GM21528 (cell line): ENCODE data around the gene LIMCH1.
"Not testable (repeated sequence)": the region's sequence is repeated elsewhere in the genome, so short reads cannot be mapped to it uniquely, and the experiment has no call there.

ENCODE experiments used
- ATAC-seq: cut with Tn5 transposase; IDR thresholded peaks from one replicate; pipeline ENCODE4 v1.9.1; 2021; ENCODE audit warnings: mild to moderate bottlenecking, moderate library complexity; ENCODE audit not compliant: unreplicated experiment, low FRiP score

Gene LIMCH1

GRCh38 chr4:41714364-41715000 lies 176.5 kb downstream of the LIMCH1 start:
- no peak for ATAC-seq

- ATAC-seq = no peak
Observed at GRCh38 chr4:41715155-41715554, 177.2 kb downstream of the LIMCH1 start.

GRCh38 chr4:41718907-41719306 lies 180.9 kb downstream of the LIMCH1 start:
- ATAC-seq = no peak

GRCh38 chr4:41719417-41719816 lies 181.5 kb downstream of the LIMCH1 start:
- no peak for ATAC-seq

- no peak for ATAC-seq
Observed at GRCh38 chr4:41722181-41722580, 184.2 kb downstream of the LIMCH1 start.

- no peak for ATAC-seq
Observed at GRCh38 chr4:41723286-41723685, 185.3 kb downstream of the LIMCH1 start.

GRCh38 chr4:41725254-41725653 lies 187.3 kb downstream of the LIMCH1 start:
- ATAC-seq = no peak

- ATAC-seq = no peak
Observed at GRCh38 chr4:41727861-41728572, 190.1 kb downstream of the LIMCH1 start.

- ATAC-seq = no peak
Observed at GRCh38 chr4:41728573-41728913, 190.6 kb downstream of the LIMCH1 start.

GRCh38 chr4:41731569-41732126 lies 193.7 kb downstream of the LIMCH1 start:
- no peak for ATAC-seq

- ATAC-seq = no peak
Observed at GRCh38 chr4:41734371-41734770, 196.4 kb downstream of the LIMCH1 start.

- ATAC-seq = not testable (repeated sequence)
Observed at GRCh38 chr4:41737491-41737890, 199.5 kb downstream of the LIMCH1 start.

- no peak for ATAC-seq
Observed at GRCh38 chr4:41741354-41741753, 203.4 kb downstream of the LIMCH1 start.

GRCh38 chr4:41744572-41745291 lies 206.8 kb downstream of the LIMCH1 start:
- ATAC-seq = no peak

GRCh38 chr4:41745292-41746024 lies 207.5 kb downstream of the LIMCH1 start:
- ATAC-seq = no peak

- no peak for ATAC-seq
Observed at GRCh38 chr4:41746025-41746439, 208.1 kb downstream of the LIMCH1 start.

- no peak for ATAC-seq
Observed at GRCh38 chr4:41746440-41747229, 208.7 kb downstream of the LIMCH1 start.

GRCh38 chr4:41747230-41748055 lies 209.5 kb downstream of the LIMCH1 start:
- no peak for ATAC-seq

- ATAC-seq = no peak
Observed at GRCh38 chr4:41748074-41748570, 210.2 kb downstream of the LIMCH1 start.
